HEK293T (cell line): Measurements from ENCODE around the gene MAML2.

ENCODE experiments used
- BHLHE40 ChIP-seq: fragments of 450-650 bp; IDR thresholded peaks from 2 replicates; pipeline ENCODE4 v1.6.1; 2016; ENCODE audit warnings: mild to moderate bottlenecking, moderate library complexity, borderline replicate concordance
- FOXK2 ChIP-seq: fragments of 450-650 bp; IDR thresholded peaks from 2 replicates; pipeline ENCODE4 v1.6.1; 2016; ENCODE audit warnings: mild to moderate bottlenecking
- ZNF384 ChIP-seq: fragments of 450-650 bp; IDR thresholded peaks from 2 replicates; pipeline ENCODE4 v1.6.1; 2016
- TF ChIP-seq, protein P1 (sequence below): fragments of 450-650 bp; IDR thresholded peaks from 2 replicates; pipeline ENCODE4 v1.6.1; 2016

DNA sequence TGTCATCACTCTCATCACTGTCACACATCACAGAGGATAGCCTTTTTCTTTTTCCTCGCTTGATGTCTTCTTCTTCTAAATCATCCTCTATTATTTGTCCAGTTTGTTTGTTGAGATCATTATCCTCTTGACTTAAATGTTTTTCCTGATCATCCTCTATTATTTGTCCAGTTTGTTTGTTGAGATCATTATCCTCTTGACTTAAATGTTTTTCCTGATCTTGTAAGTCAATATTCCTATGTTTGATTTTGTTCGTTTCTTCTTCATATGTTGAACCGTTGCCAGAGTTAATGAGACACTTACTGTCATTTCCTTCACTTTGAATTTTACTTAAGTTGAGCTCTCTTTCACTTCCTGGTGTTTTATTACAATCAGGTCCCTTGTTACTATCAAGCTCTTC, 41.2 kb upstream of the MAML2 start:
- TF ChIP-seq ZNF384 (no peak), FOXK2 (no peak), BHLHE40 (no peak)
- TF ChIP-seq, protein P1, sequence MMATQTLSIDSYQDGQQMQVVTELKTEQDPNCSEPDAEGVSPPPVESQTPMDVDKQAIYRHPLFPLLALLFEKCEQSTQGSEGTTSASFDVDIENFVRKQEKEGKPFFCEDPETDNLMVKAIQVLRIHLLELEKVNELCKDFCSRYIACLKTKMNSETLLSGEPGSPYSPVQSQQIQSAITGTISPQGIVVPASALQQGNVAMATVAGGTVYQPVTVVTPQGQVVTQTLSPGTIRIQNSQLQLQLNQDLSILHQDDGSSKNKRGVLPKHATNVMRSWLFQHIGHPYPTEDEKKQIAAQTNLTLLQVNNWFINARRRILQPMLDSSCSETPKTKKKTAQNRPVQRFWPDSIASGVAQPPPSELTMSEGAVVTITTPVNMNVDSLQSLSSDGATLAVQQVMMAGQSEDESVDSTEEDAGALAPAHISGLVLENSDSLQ = no peak
